ENCODE data around the gene GPX5.

DNA sequence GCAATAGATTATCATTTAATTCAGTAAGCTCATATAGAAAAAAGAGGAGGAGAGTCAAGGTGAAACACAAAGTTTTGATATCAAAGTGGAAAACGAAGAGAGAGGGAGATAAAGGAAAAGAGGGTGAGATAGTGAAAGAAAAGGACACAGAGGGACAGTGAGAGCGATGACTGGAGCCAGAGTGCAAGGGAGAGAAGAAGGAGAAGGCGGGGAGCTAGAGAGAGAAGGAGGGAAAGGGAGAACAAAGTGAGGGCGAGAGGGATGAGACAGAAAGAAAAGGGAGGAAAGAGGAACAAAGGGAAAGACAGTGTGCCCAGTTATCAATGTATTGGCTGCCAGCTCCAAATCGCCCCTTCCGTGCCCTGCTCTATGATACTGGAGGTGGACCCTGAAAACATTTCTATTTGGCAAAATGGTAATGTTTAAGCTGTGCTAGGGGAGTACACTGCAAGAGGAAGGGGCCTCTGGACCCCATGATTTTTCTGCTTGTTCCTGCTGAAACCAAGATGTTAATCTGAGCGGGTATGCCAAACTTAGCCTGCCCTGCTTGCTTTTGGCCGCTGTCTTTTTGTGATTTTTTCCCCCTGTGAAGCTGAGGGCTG lies 27.8 kb downstream of the GPX5 start:
- TF ChIP-seq, protein P1, sequence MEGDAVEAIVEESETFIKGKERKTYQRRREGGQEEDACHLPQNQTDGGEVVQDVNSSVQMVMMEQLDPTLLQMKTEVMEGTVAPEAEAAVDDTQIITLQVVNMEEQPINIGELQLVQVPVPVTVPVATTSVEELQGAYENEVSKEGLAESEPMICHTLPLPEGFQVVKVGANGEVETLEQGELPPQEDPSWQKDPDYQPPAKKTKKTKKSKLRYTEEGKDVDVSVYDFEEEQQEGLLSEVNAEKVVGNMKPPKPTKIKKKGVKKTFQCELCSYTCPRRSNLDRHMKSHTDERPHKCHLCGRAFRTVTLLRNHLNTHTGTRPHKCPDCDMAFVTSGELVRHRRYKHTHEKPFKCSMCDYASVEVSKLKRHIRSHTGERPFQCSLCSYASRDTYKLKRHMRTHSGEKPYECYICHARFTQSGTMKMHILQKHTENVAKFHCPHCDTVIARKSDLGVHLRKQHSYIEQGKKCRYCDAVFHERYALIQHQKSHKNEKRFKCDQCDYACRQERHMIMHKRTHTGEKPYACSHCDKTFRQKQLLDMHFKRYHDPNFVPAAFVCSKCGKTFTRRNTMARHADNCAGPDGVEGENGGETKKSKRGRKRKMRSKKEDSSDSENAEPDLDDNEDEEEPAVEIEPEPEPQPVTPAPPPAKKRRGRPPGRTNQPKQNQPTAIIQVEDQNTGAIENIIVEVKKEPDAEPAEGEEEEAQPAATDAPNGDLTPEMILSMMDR (IDR thresholded peaks at IDR 0.05 in 4 of 5, conservative IDR thresholded peaks at IDR 0.05 in 1 of 5), result no peak
- no peak for TF ChIP-seq POLR2A (IDR thresholded peaks at IDR 0.05)
